Measurements from ENCODE around the gene RBP5. TPM values are rescaled to one million over a fixed set of nuclear protein-coding genes. Genes with fewer than 3 reads are reported as not detected.

Gene RBP5
- total RNA-seq, 2 experiments from 2014 or later: not detected

DNA sequence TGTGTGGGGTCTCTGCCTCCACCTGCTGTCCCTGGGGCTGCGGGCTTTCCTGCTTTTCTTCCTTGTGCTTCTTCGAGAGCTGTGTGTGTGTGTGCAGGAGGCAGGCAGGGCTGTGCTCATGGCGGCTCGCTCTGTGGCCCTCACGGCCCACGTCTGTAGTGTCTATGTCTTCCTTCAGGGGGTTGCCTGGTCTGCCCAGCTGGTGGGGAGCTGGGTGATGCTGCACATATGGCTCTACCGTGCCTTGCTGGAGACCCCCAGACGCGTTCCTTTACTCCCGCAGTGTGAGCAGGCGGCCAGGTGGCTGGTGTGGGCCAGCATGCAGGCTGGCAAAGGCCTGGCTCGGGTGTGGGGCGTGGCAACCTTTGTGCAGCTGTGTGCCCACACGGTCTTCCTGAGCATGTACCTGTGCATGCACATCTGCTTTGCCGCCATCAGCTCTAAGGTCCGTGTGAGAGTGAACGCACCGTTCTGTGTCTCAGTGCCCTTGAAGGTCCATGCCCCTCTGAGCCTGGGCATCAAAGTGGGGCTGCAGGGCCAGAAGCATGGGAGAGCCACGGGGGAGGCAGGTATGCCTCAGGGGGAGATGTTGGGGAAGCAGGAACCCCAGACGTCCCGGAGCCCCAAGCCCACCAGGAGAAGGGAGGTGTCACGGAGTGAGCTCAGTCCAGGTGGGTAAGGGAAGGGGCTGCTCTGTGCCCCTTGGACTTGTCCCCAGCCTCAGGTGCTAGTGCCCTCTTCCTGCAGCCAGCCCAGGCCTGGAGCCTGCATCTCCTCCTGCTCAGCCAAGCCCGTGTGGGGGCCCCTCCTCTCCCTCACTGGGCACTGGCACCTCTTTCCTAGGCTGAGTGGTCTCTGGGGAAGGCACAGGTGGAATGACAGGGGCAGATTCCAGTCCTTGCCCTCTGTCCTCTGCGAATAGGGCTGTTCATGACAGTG lies 27.8 kb upstream of the RBP5 start:
- peaks cover 3% of the 10 kb centered on the region for H3K36me3 Mint-ChIP-seq (ENCODE audit: low read depth)
- CTCF ChIA-PET: interaction anchor here (0.6 to 1.5 kb wide), 2 partner anchors 11 to 44 kb away, joined by 3 to 5 read pairs; no protein-coding TSS in a partner anchor
- POLR2A ChIA-PET: no interaction called here
- H3K4me1 Mint-ChIP-seq: no peaks in the 10 kb centered on the region
- H3K27me3 Mint-ChIP-seq: no peaks in the 10 kb centered on the region
- H3K4me3 Mint-ChIP-seq: no peak overlapping the region
- no peaks in the 10 kb centered on the region for H3K9me3 Mint-ChIP-seq (ENCODE audit: low read depth)
- DNase-seq (no peak), ATAC-seq (no peak)
- H3K27ac Mint-ChIP-seq: no peak overlapping the region
- intact Hi-C loops (cut with DNase I, micrococcal nuclease): no loop called here

DNA sequence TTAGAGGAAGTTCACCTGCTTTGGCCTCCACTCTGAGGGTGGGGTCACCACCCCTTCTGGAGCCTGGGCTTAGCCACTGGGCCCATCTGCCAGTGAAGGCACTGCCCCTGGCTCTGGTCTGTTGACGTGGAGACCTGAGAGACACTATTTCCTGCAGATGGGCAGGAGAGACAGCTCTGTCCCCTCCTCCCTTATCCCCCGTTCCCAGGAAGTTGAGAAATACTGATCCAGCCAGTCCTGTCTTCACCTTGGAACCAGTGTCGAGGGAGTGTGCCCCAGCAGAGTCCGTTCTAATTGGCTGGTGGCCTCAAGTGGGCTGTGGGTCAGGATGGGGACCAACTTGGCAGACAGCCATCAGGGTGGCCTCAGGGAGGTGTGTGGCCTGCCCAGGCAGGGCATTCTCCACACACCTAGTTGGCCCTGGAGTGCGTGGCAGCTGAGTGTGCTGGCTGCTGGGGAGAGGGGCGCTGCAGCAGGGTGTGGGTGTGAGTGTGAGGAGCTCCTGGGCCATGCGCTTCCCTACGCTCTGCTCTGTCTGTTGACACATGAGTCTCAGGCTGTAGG lies 26.9 kb upstream of the RBP5 start:
- no peak for ATAC-seq
- CTCF ChIA-PET: interaction anchor here (0.6 to 3.2 kb wide), 4 partner anchors 10 to 47 kb away, joined by 3 to 17 read pairs (median 4); no protein-coding TSS in a partner anchor

DNA sequence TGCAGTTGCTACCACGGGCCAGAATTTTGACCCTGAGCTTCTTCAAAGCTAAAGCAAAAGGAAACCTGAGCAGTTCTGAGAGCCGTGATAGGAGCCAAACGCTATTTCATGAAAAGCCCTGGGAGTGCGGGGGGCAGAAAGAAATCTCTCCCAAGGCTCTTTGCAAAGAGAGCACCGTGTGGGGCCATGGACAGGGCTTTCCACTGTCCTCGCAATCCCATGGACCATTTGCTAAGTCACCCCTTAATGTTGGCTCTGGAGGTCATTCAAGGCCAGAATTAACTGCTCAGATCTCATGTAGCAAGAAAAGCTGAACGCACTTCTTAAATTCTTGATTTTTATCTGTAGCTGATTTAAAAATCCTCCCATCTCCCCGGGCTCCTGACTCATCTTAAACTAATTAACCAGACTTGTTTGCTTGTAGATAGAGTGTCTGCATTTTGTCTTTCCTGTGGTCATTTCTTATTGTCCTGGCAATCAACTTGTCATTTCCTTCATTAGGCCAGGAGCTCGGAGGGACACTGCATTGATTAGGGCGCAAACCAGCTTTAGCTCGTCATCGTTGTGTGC lies 26.3 kb upstream of the RBP5 start:
- H3K9me3 Mint-ChIP-seq (ENCODE audit: low read depth): no peaks in the 10 kb centered on the region
- intact Hi-C loops (cut with DNase I, micrococcal nuclease): no loop called here
- POLR2A ChIA-PET: no interaction called here
- H3K4me1 Mint-ChIP-seq: no peaks in the 10 kb centered on the region
- peaks cover 4% of the 10 kb centered on the region for H3K36me3 Mint-ChIP-seq (ENCODE audit: low read depth)
- no peak overlapping the region for H3K27ac Mint-ChIP-seq
- H3K27me3 Mint-ChIP-seq: no peaks in the 10 kb centered on the region
- H3K4me3 Mint-ChIP-seq: no peak overlapping the region
- no peak for ATAC-seq
- DNase-seq: no peak
- CTCF ChIA-PET: interaction anchor here (0.6 to 3.2 kb wide), 4 partner anchors 10 to 47 kb away, joined by 3 to 17 read pairs (median 4); no protein-coding TSS in a partner anchor

More for the DNA sequence above, 26.9 kb upstream of the RBP5 start:
- intact Hi-C loops (cut with DNase I, micrococcal nuclease): no loop called here
- no peaks in the 10 kb centered on the region for H3K4me1 Mint-ChIP-seq
- peaks cover 3% of the 10 kb centered on the region for H3K36me3 Mint-ChIP-seq (ENCODE audit: low read depth)
- H3K4me3 Mint-ChIP-seq: no peak overlapping the region
- POLR2A ChIA-PET: no interaction called here
- no peaks in the 10 kb centered on the region for H3K27me3 Mint-ChIP-seq
- no peak for DNase-seq
- H3K9me3 Mint-ChIP-seq (ENCODE audit: low read depth): no peaks in the 10 kb centered on the region
- no peak overlapping the region for H3K27ac Mint-ChIP-seq

DNA sequence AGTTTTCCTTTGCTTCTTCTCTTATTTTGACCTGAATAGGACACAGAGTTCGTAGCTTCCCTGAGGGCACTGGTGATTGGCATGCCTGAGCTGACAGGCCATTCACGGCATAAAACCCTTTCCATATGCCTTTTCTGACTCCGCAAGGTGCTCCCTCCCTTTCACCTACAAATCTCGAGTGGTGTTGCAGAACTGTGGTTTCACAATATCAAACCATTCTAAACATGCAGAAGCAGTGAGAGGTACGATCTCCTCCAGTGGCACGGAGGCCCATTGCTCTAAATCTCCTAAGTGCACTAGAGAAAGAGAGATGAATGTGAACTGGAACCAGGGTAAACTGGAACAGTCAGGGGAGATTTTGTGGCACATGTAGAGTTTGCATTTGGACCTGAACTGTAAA lies 25.4 kb upstream of the RBP5 start:
- Mint-ChIP-seq H3K27me3 (no peaks in the 10 kb centered on the region), H3K4me1 (no peaks in the 10 kb centered on the region), H3K36me3 (ENCODE audit: low read depth) (peaks cover 9% of the 10 kb centered on the region), H3K9me3 (ENCODE audit: low read depth) (no peaks in the 10 kb centered on the region), H3K27ac (no peak overlapping the region), H3K4me3 (no peak overlapping the region)
- DNase-seq (no peak), ATAC-seq (no peak)
- ChIA-PET CTCF (interaction anchor here (0.6 to 3.2 kb wide), 4 partner anchors 8 to 16 kb away, joined by 5 to 17 read pairs (median 6); no protein-coding TSS in a partner anchor), POLR2A (no interaction called here)
- intact Hi-C loops (cut with DNase I, micrococcal nuclease): no loop called here

- DNase-seq (no peak), ATAC-seq (no peak)
- Mint-ChIP-seq H3K4me3 (no peak overlapping the region), H3K27ac (no peak overlapping the region), H3K9me3 (ENCODE audit: low read depth) (no peaks in the 10 kb centered on the region), H3K36me3 (ENCODE audit: low read depth) (peaks cover 14% of the 10 kb centered on the region), H3K4me1 (no peaks in the 10 kb centered on the region), H3K27me3 (no peaks in the 10 kb centered on the region)
- ChIA-PET CTCF (interaction anchor here (1.4 to 3.2 kb wide), 2 partner anchors 8 to 11 kb away, joined by 5 to 17 read pairs; no protein-coding TSS in a partner anchor), POLR2A (no interaction called here)
- intact Hi-C loops (cut with DNase I, micrococcal nuclease): no loop called here
Observed at GRCh38 chr12:7152818-7153217, 24.1 kb upstream of the RBP5 start.

- intact Hi-C loops (cut with DNase I, micrococcal nuclease): no loop called here
- ATAC-seq: no peak
- no peaks in the 10 kb centered on the region for H3K4me1 Mint-ChIP-seq
- H3K27ac Mint-ChIP-seq: no peak overlapping the region
- CTCF ChIA-PET: no interaction called here
- peaks cover 14% of the 10 kb centered on the region for H3K36me3 Mint-ChIP-seq (ENCODE audit: low read depth)
- POLR2A ChIA-PET: interaction anchor here (0.7 kb wide), 1 partner anchor 39 kb away, joined by 4 read pairs; no protein-coding TSS in a partner anchor
- no peaks in the 10 kb centered on the region for H3K9me3 Mint-ChIP-seq (ENCODE audit: low read depth)
- H3K4me3 Mint-ChIP-seq: no peak overlapping the region
- no peaks in the 10 kb centered on the region for H3K27me3 Mint-ChIP-seq
- no peak for DNase-seq
Observed at GRCh38 chr12:7151532-7151931, 22.8 kb upstream of the RBP5 start.

- ChIA-PET POLR2A (no interaction called here), CTCF (no interaction called here)
- intact Hi-C loops (cut with DNase I, micrococcal nuclease): no loop called here
- H3K4me1 Mint-ChIP-seq: no peaks in the 10 kb centered on the region
- H3K36me3 Mint-ChIP-seq (ENCODE audit: low read depth): peaks cover 17% of the 10 kb centered on the region
- H3K27ac Mint-ChIP-seq: no peak overlapping the region
- DNase-seq (no peak), ATAC-seq (no peak)
- no peak overlapping the region for H3K4me3 Mint-ChIP-seq
- no peaks in the 10 kb centered on the region for H3K9me3 Mint-ChIP-seq (ENCODE audit: low read depth)
- H3K27me3 Mint-ChIP-seq: no peaks in the 10 kb centered on the region
Observed at GRCh38 chr12:7150841-7151240, 22.2 kb upstream of the RBP5 start.

DNA sequence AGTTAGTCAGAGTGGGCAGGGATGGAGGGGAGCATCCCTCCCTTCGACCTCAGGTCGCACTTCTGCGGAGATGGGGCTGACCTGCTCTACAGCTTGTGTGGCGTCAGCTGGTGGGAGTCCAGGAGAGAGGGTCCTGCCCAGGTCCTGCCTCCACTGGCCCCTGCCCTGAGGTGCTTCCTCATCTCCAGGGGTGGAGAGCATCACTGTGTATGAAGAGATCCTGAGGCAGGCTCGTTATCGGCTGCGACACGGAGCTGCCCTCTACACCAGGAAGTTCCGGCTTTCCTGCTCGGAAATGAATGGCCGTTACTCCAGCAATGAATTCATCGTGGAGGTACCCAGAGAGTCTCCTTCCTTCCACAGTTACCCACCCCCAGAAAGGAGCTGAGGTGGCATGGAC lies 21.7 kb upstream of the RBP5 start:
- no peak for ATAC-seq
- H3K4me1 Mint-ChIP-seq: no peaks in the 10 kb centered on the region
- H3K27ac Mint-ChIP-seq: no peak overlapping the region
- intact Hi-C loops (cut with DNase I, micrococcal nuclease): no loop called here
- H3K4me3 Mint-ChIP-seq: no peak overlapping the region
- no peaks in the 10 kb centered on the region for H3K9me3 Mint-ChIP-seq (ENCODE audit: low read depth)
- H3K27me3 Mint-ChIP-seq: no peaks in the 10 kb centered on the region
- DNase-seq: no peak
- POLR2A ChIA-PET: no interaction called here
- CTCF ChIA-PET: no interaction called here
- peaks cover 17% of the 10 kb centered on the region for H3K36me3 Mint-ChIP-seq (ENCODE audit: low read depth)

- no peaks in the 10 kb centered on the region for H3K27me3 Mint-ChIP-seq
- no peak overlapping the region for H3K27ac Mint-ChIP-seq
- DNase-seq: no peak
- no peaks in the 10 kb centered on the region for H3K9me3 Mint-ChIP-seq (ENCODE audit: low read depth)
- no peak for ATAC-seq
- ChIA-PET CTCF (interaction anchor here (0.6 to 3.0 kb wide), 3 partner anchors 7 to 109 kb away, joined by 3 to 17 read pairs (median 6); no protein-coding TSS in a partner anchor), POLR2A (no interaction called here)
- H3K4me3 Mint-ChIP-seq: no peak overlapping the region
- intact Hi-C loops (cut with DNase I, micrococcal nuclease): no loop called here
- H3K36me3 Mint-ChIP-seq (ENCODE audit: low read depth): peaks cover 18% of the 10 kb centered on the region
- no peaks in the 10 kb centered on the region for H3K4me1 Mint-ChIP-seq
Observed at GRCh38 chr12:7146906-7147305, 18.2 kb upstream of the RBP5 start.

- ATAC-seq (no peak), DNase-seq (no peak)
- intact Hi-C loops (cut with DNase I, micrococcal nuclease): no loop called here
- no peaks in the 10 kb centered on the region for H3K27me3 Mint-ChIP-seq
- H3K9me3 Mint-ChIP-seq (ENCODE audit: low read depth): no peaks in the 10 kb centered on the region
- H3K4me1 Mint-ChIP-seq: no peaks in the 10 kb centered on the region
- ChIA-PET CTCF (interaction anchor here (0.6 to 3.0 kb wide), 7 partner anchors 8 to 199 kb away, joined by 3 to 17 read pairs (median 3); no protein-coding TSS in a partner anchor), POLR2A (interaction anchor here (0.5 kb wide), 1 partner anchor 226 kb away, joined by 3 read pairs; no protein-coding TSS in a partner anchor)
- H3K36me3 Mint-ChIP-seq (ENCODE audit: low read depth): peaks cover 23% of the 10 kb centered on the region
- H3K4me3 Mint-ChIP-seq: no peak overlapping the region
- H3K27ac Mint-ChIP-seq: no peak overlapping the region
Observed at GRCh38 chr12:7146228-7146627, 17.5 kb upstream of the RBP5 start.

- POLR2A ChIA-PET: interaction anchor here (0.5 kb wide), 1 partner anchor 225 kb away, joined by 3 read pairs; no protein-coding TSS in a partner anchor
- H3K4me1 Mint-ChIP-seq: no peaks in the 10 kb centered on the region
- H3K36me3 Mint-ChIP-seq (ENCODE audit: low read depth): peaks cover 23% of the 10 kb centered on the region
Observed at GRCh38 chr12:7145671-7146070, 17.0 kb upstream of the RBP5 start.

More at GRCh38 chr12:7145671-7146070, 17.0 kb upstream of the RBP5 start:
- no peak overlapping the region for H3K4me3 Mint-ChIP-seq
- no peak for DNase-seq
- ATAC-seq: no peak
- CTCF ChIA-PET: interaction anchor here (0.7 to 3.0 kb wide), 11 partner anchors 8 to 539 kb away, joined by 3 to 17 read pairs (median 3); no protein-coding TSS in a partner anchor
- no peaks in the 10 kb centered on the region for H3K27me3 Mint-ChIP-seq
- H3K27ac Mint-ChIP-seq: no peak overlapping the region
- intact Hi-C loops (cut with DNase I, micrococcal nuclease): no loop called here
- no peaks in the 10 kb centered on the region for H3K9me3 Mint-ChIP-seq (ENCODE audit: low read depth)
